H1 (cell line): Measurements from ENCODE around the gene TRABD2B. TPM values are rescaled to one million over a fixed set of nuclear protein-coding genes. Genes with fewer than 3 reads are reported as not detected.

Source experiments
- CTCF ChIA-PET: fragments of 300-600 bp; sonication (Branson Sonifier 250); formaldehyde crosslinking; loops from one replicate; lab custom pipeline; 2021; ENCODE audit not compliant: partially characterized antibody; lab: Charles Lee
- POLR2A ChIA-PET: fragments of 300-600 bp; sonication (Branson Sonifier 250); formaldehyde crosslinking; loops from one replicate; lab custom pipeline; 2021; ENCODE audit warnings: inconsistent platforms; ENCODE audit not compliant: partially characterized antibody; lab: Charles Lee
- DNase-seq, 2 experiments: peaks; one replicate each; pipeline versions ENCODE4 v3.0.0 to v3.0.0-alpha.2; 2010 to 2022; ENCODE audit warnings: low spot score in 2 of 2, low read depth in 1 of 2, mixed read lengths in 1 of 2
- FAIRE-seq: peaks from 2 replicates; lab custom pipeline; 2011; peaks lifted over from hg19 to GRCh38; lab: Jason Lieb, UNC
- H2AFZ ChIP-seq: 2 replicates; pipeline ENCODE4 v1.8.1; 2012; ENCODE audit warnings: low read length, inconsistent platforms
- H2AK5ac ChIP-seq: 2 replicates; pipeline ENCODE4 v1.6.1; 2013; ENCODE audit warnings: low read depth, low read length
- H2BK120ac ChIP-seq: replicated peaks from 2 replicates; pipeline ENCODE3; 2013; ENCODE audit warnings: low read depth, low read length, inconsistent platforms
- H2BK12ac ChIP-seq: 2 replicates; pipeline ENCODE4 v1.6.1; 2013; ENCODE audit warnings: low read depth, low read length
- H2BK15ac ChIP-seq: 2 replicates; pipeline ENCODE4 v1.6.1; 2013; ENCODE audit warnings: low read length
- H2BK20ac ChIP-seq: 2 replicates; pipeline ENCODE4 v1.6.1; 2013; ENCODE audit warnings: low read length
- H2BK5ac ChIP-seq: 2 replicates; pipeline ENCODE4 v1.6.1; 2013; ENCODE audit warnings: low read depth, low read length
- H3K14ac ChIP-seq: 2 replicates; pipeline ENCODE4 v1.6.1; 2013; ENCODE audit warnings: inconsistent platforms; ENCODE audit not compliant: insufficient read length
- H3K18ac ChIP-seq: 2 replicates; pipeline ENCODE4 v1.6.1; 2013; ENCODE audit warnings: low read length; ENCODE audit errors: extremely low read depth
- H3K23ac ChIP-seq: 2 replicates; pipeline ENCODE4 v1.6.1; 2013; ENCODE audit warnings: inconsistent platforms; ENCODE audit not compliant: insufficient read length
- H3K23me2 ChIP-seq: 2 replicates; pipeline ENCODE4 v1.6.1; 2013; ENCODE audit warnings: low read depth, low read length
- H3K27ac ChIP-seq: 2 replicates; pipeline ENCODE4 v1.6.1; 2011; ENCODE audit warnings: low read depth, low read length, inconsistent platforms
- H3K27me3 ChIP-seq, 4 experiments: replicated peaks in 1 of 4; 1 replicate in 1 of 4; 2 replicates in 3 of 4; pipeline versions ENCODE4 v1.6.1 to v1.8.1; 2011 to 2013; ENCODE audit warnings: low read length in 3 of 4, mild to moderate bottlenecking in 3 of 4, inconsistent platforms in 2 of 4, mixed read lengths in 2 of 4, moderate library complexity in 1 of 4; ENCODE audit not compliant: control insufficient read depth in 3 of 4, insufficient read depth in 3 of 4; ENCODE audit errors: extremely low read depth in 1 of 4
- H3K36me3 ChIP-seq, 4 experiments: 2 replicates each; pipeline versions ENCODE4 v1.6.1 to v1.8.1; 2011 to 2013; ENCODE audit warnings: mild to moderate bottlenecking in 4 of 4, low read length in 3 of 4, moderate library complexity in 2 of 4, control low read depth in 1 of 4, inconsistent platforms in 1 of 4; ENCODE audit not compliant: insufficient read depth in 4 of 4, control insufficient read depth in 2 of 4
- H3K4ac ChIP-seq: replicated peaks from 2 replicates; pipeline ENCODE3; 2013; ENCODE audit warnings: low read length, low read depth, mixed read lengths, inconsistent platforms; ENCODE audit not compliant: insufficient read length
- H3K4me1 ChIP-seq, 4 experiments: replicated peaks in 1 of 4; 1 replicate in 1 of 4; 2 replicates in 3 of 4; pipeline versions ENCODE4 v1.6.1 to v1.8.1; 2011 to 2013; ENCODE audit warnings: low read length in 3 of 4, inconsistent platforms in 2 of 4, mixed read lengths in 1 of 4; ENCODE audit not compliant: insufficient read depth in 4 of 4, control insufficient read depth in 3 of 4
- H3K4me2 ChIP-seq, 2 experiments: 2 replicates each; pipeline versions ENCODE4 v1.6.1 to v1.8.1; 2011 to 2013; ENCODE audit warnings: low read depth in 2 of 2, low read length in 2 of 2, control low read depth in 1 of 2, inconsistent platforms in 1 of 2, mild to moderate bottlenecking in 1 of 2; ENCODE audit not compliant: insufficient read depth in 1 of 2
- H3K4me3 ChIP-seq, 4 experiments: fragments of 200-600, 300-600 bp in 1 of 4; sonication (generic), shearing (Covaris generic), sonication (Bioruptor Twin) in 1 of 4; 2 replicates each; pipeline versions ENCODE4 v1.5.1 to v1.8.1; 2011 to 2016; ENCODE audit warnings: low read length in 4 of 4, low read depth in 3 of 4, control low read depth in 2 of 4, inconsistent platforms in 2 of 4, mild to moderate bottlenecking in 2 of 4, mixed read lengths in 1 of 4, moderate library complexity in 1 of 4; ENCODE audit not compliant: insufficient read depth in 2 of 4; ENCODE audit errors: extremely low read depth in 1 of 4
- H3K56ac ChIP-seq: replicated peaks from 2 replicates; pipeline ENCODE3; 2013; ENCODE audit warnings: low read depth, mild to moderate bottlenecking, mixed read lengths, low read length, inconsistent platforms; ENCODE audit not compliant: insufficient read length
- H3K79me1 ChIP-seq: 2 replicates; pipeline ENCODE4 v1.6.1; 2013; ENCODE audit warnings: low read depth, low read length, control low read depth
- H3K79me2 ChIP-seq, 2 experiments: 2 replicates each; pipeline versions ENCODE4 v1.6.1 to v1.8.1; 2012 to 2013; ENCODE audit warnings: low read length in 2 of 2, mild to moderate bottlenecking in 2 of 2, inconsistent platforms in 1 of 2; ENCODE audit not compliant: insufficient read depth in 2 of 2, control insufficient read depth in 1 of 2
- H3K9ac ChIP-seq, 4 experiments: replicated peaks in 1 of 4; 1 replicate in 1 of 4; 2 replicates in 3 of 4; pipeline versions ENCODE4 v1.6.1 to v1.8.1; 2011 to 2013; ENCODE audit warnings: low read depth in 3 of 4, low read length in 3 of 4, control low read depth in 2 of 4, mild to moderate bottlenecking in 2 of 4, moderate library complexity in 2 of 4, inconsistent platforms in 1 of 4; ENCODE audit errors: extremely low read depth in 1 of 4
- H3K9me3 ChIP-seq, 2 experiments: 2 replicates each; pipeline versions ENCODE4 v1.6.1 to v1.8.1; 2012 to 2013; ENCODE audit warnings: mild to moderate bottlenecking in 2 of 2, moderate library complexity in 2 of 2, control low read depth in 1 of 2, inconsistent platforms in 1 of 2, low read depth in 1 of 2, low read length in 1 of 2, mixed read lengths in 1 of 2; ENCODE audit not compliant: insufficient read depth in 2 of 2
- H4K20me1 ChIP-seq, 2 experiments: replicated peaks in 1 of 2; 2 replicates each; pipeline versions ENCODE3 to v1.8.1; 2011 to 2013; ENCODE audit warnings: inconsistent platforms in 2 of 2, low read length in 2 of 2, mild to moderate bottlenecking in 1 of 2; ENCODE audit not compliant: insufficient read depth in 2 of 2, control insufficient read depth in 1 of 2
- H4K5ac ChIP-seq: 2 replicates; pipeline ENCODE4 v1.6.1; 2013; ENCODE audit warnings: low read length, low read depth, mixed read lengths, inconsistent platforms; ENCODE audit not compliant: insufficient read length
- H4K8ac ChIP-seq: 2 replicates; pipeline ENCODE4 v1.8.0; 2013; ENCODE audit warnings: mild to moderate bottlenecking, moderate library complexity, low read length, inconsistent platforms; ENCODE audit not compliant: insufficient read depth; ENCODE audit errors: extremely low read depth
- H4K91ac ChIP-seq: replicated peaks from 2 replicates; pipeline ENCODE3; 2013; ENCODE audit warnings: low read length, mixed read lengths, inconsistent platforms; ENCODE audit not compliant: insufficient read length
- BCL11A ChIP-seq, 2 experiments: IDR thresholded peaks; one replicate each; pipeline ENCODE4 v1.6.1; 2011; ENCODE audit warnings: low read depth in 2 of 2, low read length in 2 of 2, mild to moderate bottlenecking in 2 of 2
- EP300 ChIP-seq, 2 experiments: IDR thresholded peaks; 1 replicate in 1 of 2; 2 replicates in 1 of 2; pipeline ENCODE4 v1.6.1; 2011 to 2012; ENCODE audit warnings: low read depth in 2 of 2, low read length in 2 of 2, mild to moderate bottlenecking in 2 of 2, borderline replicate concordance in 1 of 2, inconsistent platforms in 1 of 2, moderate library complexity in 1 of 2
- FOSL1 ChIP-seq: IDR thresholded peaks from 2 replicates; pipeline ENCODE4 v1.6.1; 2011; ENCODE audit warnings: mild to moderate bottlenecking, low read depth, low read length, moderate library complexity; ENCODE audit not compliant: insufficient read depth
- HDAC2 ChIP-seq, 2 experiments: fragments of 300-600 bp in 1 of 2; sonication (generic) in 1 of 2; IDR thresholded peaks; 2 replicates each; pipeline ENCODE4 v1.6.1; 2011 to 2012; ENCODE audit warnings: low read depth in 2 of 2, low read length in 2 of 2, mild to moderate bottlenecking in 2 of 2, moderate library complexity in 2 of 2, borderline replicate concordance in 1 of 2, inconsistent platforms in 1 of 2
- KDM1A ChIP-seq: fragments of 200-600, 300-600 bp; sonication (generic); IDR thresholded peaks from 2 replicates; pipeline ENCODE4 v1.7.1; 2016; ENCODE audit warnings: mild to moderate bottlenecking, low read length, borderline replicate concordance
- POLR2A ChIP-seq, 2 experiments: IDR thresholded peaks; 1 replicate in 1 of 2; 2 replicates in 1 of 2; pipeline ENCODE4 v1.6.1; 2011; ENCODE audit warnings: low read depth in 2 of 2, low read length in 2 of 2, mild to moderate bottlenecking in 2 of 2; ENCODE audit errors: control extremely low read depth in 1 of 2
- POLR2AphosphoS5 ChIP-seq: IDR thresholded peaks from 2 replicates; pipeline ENCODE4 v1.6.1; 2011; ENCODE audit warnings: low read depth, low read length
- RFX5 ChIP-seq: IDR thresholded peaks from 2 replicates; pipeline ENCODE4 v1.6.1; 2011; ENCODE audit warnings: low read depth, low read length, improper control_type of control experiment, borderline replicate concordance
- SIN3A ChIP-seq, 2 experiments: IDR thresholded peaks in 1 of 2; conservative IDR thresholded peaks in 1 of 2; 2 replicates each; pipeline ENCODE4 v1.6.1; 2011 to 2012; ENCODE audit warnings: low read length in 2 of 2, improper control_type of control experiment in 1 of 2, low read depth in 1 of 2, mild to moderate bottlenecking in 1 of 2
- SIX5 ChIP-seq: IDR thresholded peaks from 2 replicates; pipeline ENCODE4 v1.6.1; 2011; ENCODE audit warnings: mild to moderate bottlenecking, low read depth, low read length
- SP1 ChIP-seq: IDR thresholded peaks from 2 replicates; pipeline ENCODE4 v1.6.1; 2011; ENCODE audit warnings: low read depth, low read length
- USF2 ChIP-seq: IDR thresholded peaks from 2 replicates; pipeline ENCODE4 v1.6.1; 2011; ENCODE audit warnings: low read length, improper control_type of control experiment
- polyA plus RNA-seq, 7 experiments: library from polyadenylated mRNA; depleted of rRNA in 3 of 7; stranded (reverse) in 5 of 7; unstranded in 2 of 7; fragments of >200 nt in 5 of 7; fragments of 200-250 nt in 2 of 7; gene quantifications; 1 replicate in 5 of 7; 2 replicates in 1 of 7; 4 replicates in 1 of 7; pipeline versions ENCODE4 v1.2.1 to v1.2.3, GENCODE V29; 2011 to 2013; ENCODE audit warnings: missing spikeins in 2 of 7, mixed read lengths in 2 of 7
- total RNA-seq: library from RNA; stranded (reverse); fragmentation: NEBNext Ultra II Directional; extraction: Animal tissue kit (Norgen Biotek cat#: 25700); gene quantifications from 2 replicates; pipeline ENCODE4 v1.2.1, GENCODE V29; 2021

TRABD2B gene
- total and polyA plus RNA-seq, 2 of the 8 experiments (the other 6 are each of a cell fraction or from before 2014, with no cell fraction given), result 0.95 to 3.4 TPM

DNA sequence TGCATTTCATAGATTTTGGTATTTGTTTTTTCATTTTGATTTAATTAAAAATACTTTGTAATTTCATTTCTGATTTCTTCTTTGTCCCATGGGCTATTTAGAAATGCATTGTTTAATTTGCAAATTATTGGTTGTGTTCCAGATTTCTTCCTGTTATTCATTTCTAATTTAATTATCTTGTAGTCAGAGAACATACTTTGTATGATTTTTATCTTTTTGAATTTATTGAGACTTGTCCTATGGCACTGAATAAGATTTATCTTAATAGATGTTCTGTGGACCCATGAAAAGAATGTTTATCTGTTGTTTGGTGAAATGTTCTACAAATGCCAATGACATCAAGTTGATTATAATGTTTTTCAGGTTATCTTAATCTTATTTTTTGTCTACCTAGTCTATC lies 16.1 kb upstream of the TRABD2B start:
- Histone ChIP-seq H4K91ac (no peak overlapping the region), H2AK5ac (no peak overlapping the region), H3K36me3 (no peaks in the 10 kb centered on the region), H2BK20ac (no peak overlapping the region), H3K79me1 (no peaks in the 10 kb centered on the region), H3K9me3 (no peaks in the 10 kb centered on the region), H3K18ac (no peak overlapping the region), H3K4ac (no peak overlapping the region), H4K5ac (no peak overlapping the region), H3K4me3 (no peak overlapping the region), H3K23me2 (no peaks in the 10 kb centered on the region), H2BK15ac (no peak overlapping the region), H4K20me1 (no peaks in the 10 kb centered on the region), H4K8ac (no peak overlapping the region), H3K23ac (no peak overlapping the region), H3K14ac (no peak overlapping the region), H3K27me3 (no peaks in the 10 kb centered on the region; a peak in 1 of 7 replicates), H2BK12ac (no peak overlapping the region), H2BK120ac (no peak overlapping the region), H3K4me2 (no peak overlapping the region), H2AFZ (no peak overlapping the region), H3K56ac (no peak overlapping the region), H2BK5ac (no peak overlapping the region), H3K79me2 (no peaks in the 10 kb centered on the region), H3K4me1 (no peaks in the 10 kb centered on the region), H3K9ac (no peak overlapping the region), H3K27ac (no peak overlapping the region)
- TF ChIP-seq RFX5 (no peak), KDM1A (no peak), SIN3A (conservative IDR thresholded peaks at IDR 0.05 in 1 of 2, IDR thresholded peaks at IDR 0.05 in 1 of 2; ENCODE audit: low read depth in 1 of 2, low read length in 2 of 2) (no peak), FOSL1 (no peak), HDAC2 (IDR thresholded peaks at IDR 0.05; ENCODE audit: borderline replicate concordance in 1 of 2, low read depth in 2 of 2, low read length in 2 of 2) (no peak), BCL11A (IDR thresholded peaks at IDR 0.05; ENCODE audit: low read depth in 2 of 2, low read length in 2 of 2) (no peak), POLR2AphosphoS5 (no peak), EP300 (IDR thresholded peaks at IDR 0.05; ENCODE audit: borderline replicate concordance in 1 of 2, low read depth in 2 of 2, low read length in 2 of 2) (no peak), SIX5 (no peak), POLR2A (IDR thresholded peaks at IDR 0.05; ENCODE audit: control extremely low read depth in 1 of 2, low read depth in 2 of 2, low read length in 2 of 2) (no peak), SP1 (no peak), USF2 (no peak)
- ChIA-PET POLR2A (no interaction called here), CTCF (no interaction called here)
- FAIRE-seq, result no peak
- DNase-seq, result no peak
